GM19463 (cell line): ENCODE data around the gene HRH1.
A peak's percentile ranks its signal among the peaks of the same experiment; 100 is the strongest.

ENCODE experiments used
- ATAC-seq: cut with Tn5 transposase; IDR thresholded peaks from one replicate; pipeline ENCODE4 v1.9.1; 2021; ENCODE audit warnings: mild to moderate bottlenecking, moderate library complexity; ENCODE audit not compliant: unreplicated experiment

The HRH1 gene

DNA sequence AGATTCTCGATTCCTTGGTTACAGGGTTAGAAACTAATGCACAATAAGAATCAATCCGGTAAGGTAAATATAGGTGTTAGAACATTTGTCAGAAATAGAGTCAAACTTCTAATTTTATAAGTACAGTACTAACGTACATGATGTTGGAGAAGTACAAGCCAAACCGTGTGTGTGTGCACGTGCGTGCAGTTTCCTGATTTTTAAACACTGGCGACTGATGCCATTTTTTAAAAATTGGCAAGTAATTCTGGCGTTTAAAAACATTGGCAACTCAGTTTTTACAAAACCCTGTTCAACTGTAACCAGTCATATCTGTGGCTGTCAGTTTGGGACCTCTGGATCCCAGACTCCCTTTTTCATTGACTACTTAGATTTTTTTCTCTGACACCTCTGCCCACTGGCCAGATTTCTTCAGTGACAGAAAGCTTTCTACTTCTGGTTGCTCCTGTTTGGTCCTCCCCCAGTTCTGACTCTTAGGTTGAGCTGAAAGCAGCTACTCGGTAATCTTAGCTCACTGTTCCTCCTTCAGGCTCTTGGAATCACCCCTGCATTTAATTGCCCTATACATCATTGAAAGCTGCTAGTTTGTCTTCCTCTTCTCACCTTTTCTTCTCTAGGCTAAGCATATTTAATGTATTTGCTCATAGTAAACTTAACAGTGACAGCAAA is 118.7 kb downstream of the HRH1 start:
- no peak for ATAC-seq

GRCh38 chr3:11273891-11274291 is 119.6 kb downstream of the HRH1 start:
- ATAC-seq: no peak

DNA sequence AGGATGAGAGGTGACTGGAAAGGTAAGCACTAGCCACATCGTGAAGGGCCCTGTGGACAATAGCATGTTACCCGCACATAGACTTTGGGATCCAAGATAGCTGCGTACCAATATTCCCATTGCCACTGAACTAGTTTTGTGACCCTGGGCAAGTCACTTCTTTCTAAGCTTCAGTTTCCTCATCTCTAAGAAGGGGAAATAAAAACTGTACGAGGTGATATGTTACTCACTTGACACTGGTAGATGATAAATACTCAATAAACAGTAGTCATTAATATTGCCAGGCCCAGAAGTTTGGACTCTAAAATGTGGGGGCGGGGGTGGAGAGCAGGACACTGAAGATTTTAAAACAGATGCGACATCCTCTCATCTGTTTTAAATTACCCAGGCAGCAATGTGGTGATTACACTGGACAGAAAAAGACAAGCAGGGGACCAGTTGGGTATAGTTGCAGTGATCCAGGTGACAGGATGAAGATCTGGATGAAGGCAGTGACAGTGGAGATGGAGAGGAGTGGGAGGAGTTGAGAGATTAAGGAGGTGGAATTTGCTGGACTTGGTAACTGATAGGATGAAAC is 120.4 kb downstream of the HRH1 start:
- no peak for ATAC-seq

GRCh38 chr3:11275926-11276325 is 121.6 kb downstream of the HRH1 start:
- no peak for ATAC-seq

- ATAC-seq: no peak
Measured at GRCh38 chr3:11276901-11277300, 122.6 kb downstream of the HRH1 start.

- no peak for ATAC-seq
Measured at GRCh38 chr3:11282250-11283138, 128.2 kb downstream of the HRH1 start.

DNA sequence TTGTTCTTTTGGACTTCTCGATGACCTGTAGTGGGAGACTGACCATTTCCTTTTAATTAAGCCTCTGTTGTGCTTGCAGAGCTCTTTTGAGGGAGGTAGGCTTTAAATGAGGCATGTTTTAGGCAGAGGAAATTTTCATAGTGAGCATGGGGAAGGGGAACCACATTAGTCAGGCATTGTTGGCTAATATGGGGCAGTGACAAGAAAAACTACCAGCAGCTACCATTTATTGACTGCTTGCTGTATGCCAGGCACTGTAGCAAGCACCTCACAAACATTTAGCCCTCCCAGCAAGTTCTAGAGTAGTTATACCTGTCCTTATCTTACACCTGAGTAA is 128.8 kb downstream of the HRH1 start:
- ATAC-seq: no peak

- ATAC-seq: no peak
Measured at GRCh38 chr3:11284011-11284410, 129.7 kb downstream of the HRH1 start.

DNA sequence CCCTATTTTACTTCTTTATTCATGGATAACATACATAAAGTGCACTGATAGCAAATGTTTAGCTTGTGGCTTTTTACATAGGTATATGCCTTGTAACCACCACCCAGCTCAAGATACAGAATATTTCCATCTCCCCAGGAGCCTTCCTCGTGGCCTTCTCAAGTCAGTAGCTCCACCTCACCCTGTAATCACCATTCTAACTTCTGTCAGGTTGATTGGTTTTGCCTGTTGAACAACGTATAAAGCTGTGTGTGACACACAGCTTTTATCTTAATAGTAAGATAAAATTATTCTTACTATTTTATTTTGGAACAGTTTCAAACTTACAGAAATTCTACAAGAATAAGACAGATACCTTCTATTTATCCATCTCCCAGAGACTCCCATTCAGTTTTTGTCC is 131.2 kb downstream of the HRH1 start:
- no peak for ATAC-seq

DNA sequence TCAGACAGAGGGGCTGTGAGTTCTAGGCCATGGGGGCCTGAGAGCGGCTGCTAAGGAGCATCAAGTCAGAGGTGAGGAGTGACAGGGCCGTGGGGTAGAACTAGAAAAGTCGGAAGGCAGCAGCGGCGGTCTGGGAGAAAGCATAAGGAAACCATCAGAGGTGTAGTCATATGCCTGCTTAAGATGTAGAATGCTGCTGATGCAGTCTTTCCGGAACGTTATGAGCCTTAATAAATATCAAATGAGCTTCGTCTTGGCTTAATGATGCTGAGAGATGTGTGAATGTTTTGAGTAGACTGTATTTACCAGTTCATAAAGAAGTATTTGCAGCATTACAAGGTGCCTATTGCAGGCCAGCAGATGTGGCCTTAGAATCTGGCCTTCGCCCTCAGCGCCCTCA is 133.1 kb downstream of the HRH1 start:
- no peak for ATAC-seq

- no peak for ATAC-seq
Measured at GRCh38 chr3:11288021-11288491, 133.8 kb downstream of the HRH1 start.

GRCh38 chr3:11288786-11289637 is 134.7 kb downstream of the HRH1 start:
- peak; percentile 70 for ATAC-seq

GRCh38 chr3:11289864-11290263 is 135.6 kb downstream of the HRH1 start:
- ATAC-seq: no peak

GRCh38 chr3:11290743-11291680 is 136.7 kb downstream of the HRH1 start:
- ATAC-seq: no peak

GRCh38 chr3:11291808-11292207 is 137.5 kb downstream of the HRH1 start:
- ATAC-seq: no peak

- no peak for ATAC-seq
Measured at GRCh38 chr3:11297126-11297525, 142.8 kb downstream of the HRH1 start.

DNA sequence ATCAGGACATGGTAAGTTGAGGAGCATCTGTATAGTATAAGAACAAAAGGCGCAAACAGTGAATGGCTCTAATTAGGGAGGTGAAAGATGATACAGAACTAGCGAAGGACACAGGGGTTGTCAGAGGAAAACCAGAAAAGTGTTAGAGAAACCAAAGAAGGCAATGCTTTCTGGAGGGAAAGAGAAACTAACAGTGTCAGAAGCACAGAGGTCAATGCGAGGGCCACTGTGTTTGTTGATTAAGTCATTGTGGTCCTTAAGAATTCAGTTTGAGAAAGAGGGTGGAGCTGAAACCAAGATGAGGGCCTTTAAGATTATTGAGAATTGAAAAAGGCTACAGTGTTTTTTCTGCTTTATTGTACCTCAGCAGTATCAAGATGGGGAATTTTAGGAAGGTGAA is 146.7 kb downstream of the HRH1 start:
- ATAC-seq: peak; percentile 98

DNA sequence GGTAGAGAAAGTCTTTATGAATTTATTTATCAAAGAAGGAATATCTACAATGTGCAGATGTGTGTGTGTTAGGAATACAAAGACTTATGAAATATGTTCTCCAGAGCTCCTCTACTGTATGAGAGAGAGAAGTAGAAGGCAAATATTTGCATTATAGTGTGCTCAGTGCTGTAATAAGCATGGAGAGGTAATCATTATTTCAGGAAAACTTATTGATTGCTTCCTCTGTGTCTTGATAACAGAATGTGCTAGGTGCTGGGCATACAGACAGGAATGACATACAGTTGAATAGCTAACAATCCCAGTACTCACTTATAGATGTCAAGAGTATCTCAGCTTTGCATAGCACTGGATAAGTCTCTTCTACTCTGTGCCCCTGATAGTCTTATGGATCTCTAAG is 148.2 kb downstream of the HRH1 start:
- ATAC-seq: no peak

- no peak for ATAC-seq
Measured at GRCh38 chr3:11304175-11304574, 149.9 kb downstream of the HRH1 start.

DNA sequence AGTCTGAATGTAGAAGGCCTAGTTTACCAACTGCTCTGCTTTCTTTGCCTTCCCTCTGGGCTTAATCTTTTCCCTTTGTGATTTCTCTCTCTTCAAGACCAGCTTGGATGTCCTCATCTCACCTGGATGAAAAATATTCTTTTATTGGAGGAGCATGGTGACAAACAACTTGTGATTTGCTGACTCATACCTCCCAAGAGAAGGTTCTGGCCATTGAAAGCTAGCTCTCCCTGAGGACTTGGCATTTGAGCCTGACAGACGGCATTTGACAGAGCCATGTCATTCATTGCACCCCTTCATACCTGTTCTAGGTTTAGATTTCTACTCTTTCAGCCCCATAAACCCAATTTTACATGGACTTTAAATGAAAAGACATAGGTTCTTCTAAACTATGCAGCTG is 151.2 kb downstream of the HRH1 start:
- no peak for ATAC-seq
